Urinary bladder (tissue), 4 donors: ENCODE results near the gene SHC2. TPM values are rescaled to one million over a fixed set of nuclear protein-coding genes. Genes with fewer than 3 reads are reported as not detected.
A peak's percentile ranks its signal among the peaks of the same experiment; 100 is the strongest.

ENCODE experiments used
- DNase-seq: peaks from one replicate; pipeline ENCODE4 v3.0.0-alpha.2; 2015; ENCODE audit errors: extremely low spot score
- H3K27ac ChIP-seq: one replicate; pipeline ENCODE4 v1.5.1; 2013; ENCODE audit warnings: low read depth, mild to moderate bottlenecking, moderate library complexity
- H3K36me3 ChIP-seq: one replicate; pipeline ENCODE4 v1.6.1; 2013; ENCODE audit warnings: mild to moderate bottlenecking, moderate library complexity; ENCODE audit not compliant: insufficient read depth
- H3K4me1 ChIP-seq: one replicate; pipeline ENCODE4 v1.6.1; 2013; ENCODE audit warnings: mild to moderate bottlenecking, moderate library complexity; ENCODE audit not compliant: insufficient read depth
- H3K4me3 ChIP-seq: one replicate; pipeline ENCODE4 v1.5.1; 2013; ENCODE audit warnings: low read depth, low read length
- WGBS: extraction: QIAGEN DNeasy Blood & Tissue Kit; methylation state at CpG from one replicate; pipeline ENCODE4 v1.1.7; 2013; 5-methylcytosine and 5-hydroxymethylcytosine counted together
- polyA plus RNA-seq: library from polyadenylated mRNA; stranded (reverse); fragments of 200-250 nt; gene quantifications from one replicate; pipeline ENCODE4 v1.2.3, GENCODE V29; 2013
- total RNA-seq: library from RNA; depleted of rRNA; stranded (reverse); fragments of >200 nt; gene quantifications from one replicate; pipeline ENCODE4 v1.2.3, GENCODE V29; 2014
- donor health status: healthy with polysubstance abuse.
- donor health status: healthy.

Gene SHC2
- total and polyA plus RNA-seq, 2 donors = 10.8 to 24.2 TPM

DNA sequence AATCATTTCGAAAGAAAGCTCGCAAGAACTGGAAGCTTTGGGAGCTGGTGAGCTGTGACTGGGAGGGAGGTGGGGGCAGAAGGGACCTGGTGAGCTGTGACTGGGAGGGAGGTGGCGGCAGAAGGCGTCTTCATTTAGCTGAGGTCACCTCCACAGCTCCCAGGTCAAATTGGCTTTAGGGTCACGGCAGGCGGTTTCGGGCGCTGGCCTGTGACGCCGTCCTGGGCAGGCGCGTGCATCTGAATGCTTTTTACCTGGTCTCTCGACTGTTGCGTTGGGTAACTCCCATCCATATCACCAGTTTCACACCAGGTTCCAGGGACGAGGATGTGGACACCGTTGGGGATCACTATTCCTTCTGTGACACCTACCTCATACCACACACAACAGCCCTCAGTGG lies 81.0 kb downstream of the SHC2 start:
- H3K36me3 ChIP-seq = no peaks in the 10 kb centered on the region
- no peak for DNase-seq
- no peak overlapping the region for H3K4me3 ChIP-seq
- WGBS = 90% methylated on average over 16 of the region's 16 CpGs
- no peak overlapping the region for H3K27ac ChIP-seq
- no peaks in the 10 kb centered on the region for H3K4me1 ChIP-seq

GRCh38 chr19:378706-379105 lies 82.1 kb downstream of the SHC2 start:
- DNase-seq = no peak
- no peak overlapping the region for H3K27ac ChIP-seq
- no peaks in the 10 kb centered on the region for H3K4me1 ChIP-seq
- H3K36me3 ChIP-seq = no peaks in the 10 kb centered on the region
- H3K4me3 ChIP-seq = no peak overlapping the region
- WGBS = 90% methylated on average over 14 of the region's 14 CpGs

DNA sequence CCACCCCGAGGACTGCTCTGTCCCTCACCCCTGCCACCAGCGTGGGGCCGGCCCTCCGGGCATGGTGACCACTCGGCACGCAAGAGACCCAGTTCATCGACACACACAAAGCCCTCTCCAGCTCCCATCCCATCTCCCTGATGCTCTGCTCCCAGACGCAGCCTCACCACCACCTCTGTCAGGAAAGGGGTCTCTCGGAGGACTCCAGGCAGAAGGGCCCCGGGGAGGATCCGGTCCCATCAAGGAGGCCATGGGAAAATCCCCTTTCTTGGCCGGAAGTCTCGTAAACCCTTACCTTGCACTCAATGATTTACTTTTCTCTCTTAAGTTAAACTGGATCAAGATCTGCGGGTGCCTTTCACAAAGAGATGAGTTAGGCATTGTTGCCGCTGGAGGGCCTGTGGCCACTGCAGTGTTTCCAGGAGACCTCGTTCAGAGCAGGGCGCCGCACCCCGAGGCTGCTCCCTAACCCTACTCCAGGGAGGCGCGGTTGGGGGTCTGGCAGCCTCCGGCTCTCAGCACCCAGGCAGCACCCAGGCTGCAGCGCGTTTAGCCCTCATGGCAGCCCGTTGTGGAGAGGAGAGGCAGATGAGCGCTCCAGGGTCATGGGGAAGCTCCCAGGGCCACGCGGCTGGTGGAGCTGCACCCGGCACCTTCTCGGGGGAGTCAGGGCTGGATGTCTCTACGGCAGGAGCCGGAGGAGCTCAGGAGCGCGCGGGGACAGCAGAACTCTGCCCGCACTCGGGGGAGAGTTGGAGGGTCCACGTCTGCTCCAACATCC lies 82.8 kb downstream of the SHC2 start:
- no peak overlapping the region for H3K4me3 ChIP-seq
- no peaks in the 10 kb centered on the region for H3K36me3 ChIP-seq
- no peaks in the 10 kb centered on the region for H3K4me1 ChIP-seq
- no peak for DNase-seq
- no peak overlapping the region for H3K27ac ChIP-seq
- 45% methylated on average over 38 of the region's 38 CpGs for WGBS

GRCh38 chr19:376111-376470 lies 84.7 kb downstream of the SHC2 start:
- H3K4me1 ChIP-seq = no peaks in the 10 kb centered on the region
- 95% methylated on average over 8 of the region's 8 CpGs for WGBS

DNA sequence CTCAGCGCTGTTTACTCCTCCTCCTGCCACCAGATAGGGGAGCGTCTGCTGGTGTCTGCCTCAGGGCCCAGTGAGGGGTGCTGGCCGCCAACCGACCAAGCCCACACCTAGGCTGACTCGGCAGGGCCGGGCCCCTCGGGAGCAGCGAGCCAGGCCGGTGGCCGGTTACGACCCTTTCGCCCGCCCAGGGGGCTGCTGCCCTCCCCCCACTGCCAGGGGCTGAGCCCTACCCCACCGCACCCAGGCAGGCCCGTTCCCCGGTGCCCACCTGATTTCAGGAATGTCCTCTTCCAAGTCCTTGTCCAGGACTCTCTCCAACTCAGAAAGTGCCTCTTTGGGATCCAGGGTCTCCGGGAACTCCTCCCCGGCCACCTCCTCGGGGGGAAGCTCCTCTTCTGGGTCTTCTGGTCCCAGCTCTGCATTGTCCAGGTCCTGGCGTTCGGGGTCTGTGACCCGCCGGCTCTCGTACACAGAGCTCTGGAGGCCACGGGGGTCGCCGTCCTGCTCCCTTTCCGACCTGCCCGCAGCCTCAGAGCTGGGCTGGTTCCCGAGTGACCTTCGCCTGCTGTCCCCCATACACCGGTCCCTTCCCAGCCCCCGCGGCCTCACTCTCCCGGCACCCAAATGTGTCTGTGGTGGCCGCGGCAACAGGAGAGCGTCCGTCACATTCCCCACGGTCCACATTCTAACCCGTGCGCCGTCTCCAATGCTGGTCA lies 85.3 kb downstream of the SHC2 start:
- H3K4me3 ChIP-seq = no peak overlapping the region
- 75% methylated on average over 43 of the region's 43 CpGs for WGBS
- no peak for DNase-seq
- H3K27ac ChIP-seq = no peak overlapping the region
- H3K36me3 ChIP-seq = no peaks in the 10 kb centered on the region
- H3K4me1 ChIP-seq = no peaks in the 10 kb centered on the region

More at GRCh38 chr19:376111-376470, 84.7 kb downstream of the SHC2 start:
- Histone ChIP-seq H3K4me3 (no peak overlapping the region), H3K36me3 (no peaks in the 10 kb centered on the region), H3K27ac (no peak overlapping the region)
- DNase-seq = no peak

DNA sequence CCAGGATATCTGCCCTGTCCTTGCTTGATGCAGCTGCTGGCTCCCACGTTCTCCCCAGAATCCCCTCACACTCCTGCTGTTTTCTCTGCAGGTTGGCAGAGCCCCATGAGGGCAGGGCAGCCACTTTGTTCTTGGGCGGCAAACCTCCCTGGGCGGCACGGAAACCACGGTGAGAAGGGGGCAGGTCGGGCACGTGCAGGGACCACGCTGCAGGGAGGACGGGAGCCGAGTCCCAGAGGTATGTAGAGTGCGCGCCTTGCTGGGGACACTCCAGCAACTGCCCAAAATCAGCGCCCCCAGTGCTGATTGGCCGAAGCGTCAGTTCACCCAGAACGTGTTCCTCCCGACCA lies 86.0 kb downstream of the SHC2 start:
- Histone ChIP-seq H3K27ac (no peak overlapping the region), H3K4me3 (no peak overlapping the region), H3K4me1 (no peaks in the 10 kb centered on the region), H3K36me3 (no peaks in the 10 kb centered on the region)
- no peak for DNase-seq
- WGBS = 75% methylated on average over 17 of the region's 17 CpGs

- Histone ChIP-seq H3K27ac (no peak overlapping the region), H3K4me3 (no peak overlapping the region), H3K36me3 (no peaks in the 10 kb centered on the region), H3K4me1 (no peaks in the 10 kb centered on the region)
- WGBS = 73% methylated on average over 23 of the region's 23 CpGs
- no peak for DNase-seq
Observed at GRCh38 chr19:374183-374885, 86.5 kb downstream of the SHC2 start.

DNA sequence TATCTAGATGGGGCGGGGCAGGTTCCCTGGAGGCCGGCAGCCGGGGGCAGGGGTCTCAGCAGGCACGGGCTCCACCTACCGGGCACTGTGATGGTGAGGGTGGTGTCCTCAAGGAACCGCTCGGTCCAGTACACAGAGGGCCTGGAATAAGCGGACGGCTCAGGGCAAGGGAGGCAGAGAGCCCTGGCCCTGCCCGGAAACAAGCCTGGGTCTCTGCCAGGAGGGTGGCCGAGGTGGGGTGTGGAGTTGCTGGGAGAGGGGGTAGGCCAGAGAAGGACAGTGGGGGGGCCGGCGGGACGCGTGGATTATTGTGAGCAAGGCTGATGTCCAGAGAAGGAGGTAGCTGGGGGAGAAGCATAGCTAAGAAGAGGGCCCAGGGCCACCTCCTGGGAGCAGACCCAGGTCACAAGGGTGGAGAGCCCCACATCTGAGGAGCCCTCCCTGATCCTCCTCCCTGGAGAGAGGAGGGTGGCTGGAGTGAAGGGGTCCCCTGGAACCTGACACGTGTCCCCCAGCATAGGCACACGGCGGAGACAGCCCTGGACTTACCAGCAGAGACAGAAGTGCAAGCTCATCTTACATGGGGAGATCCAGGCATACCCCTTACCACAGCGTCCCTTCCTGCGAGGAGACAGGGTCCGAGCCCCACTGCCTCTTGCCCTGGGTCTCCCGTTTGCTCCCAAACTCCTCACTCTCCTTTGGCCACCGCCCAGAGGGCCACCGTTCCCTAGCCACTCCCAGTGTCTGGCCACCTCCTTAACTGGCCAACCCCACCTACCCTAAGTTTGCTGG lies 87.2 kb downstream of the SHC2 start:
- H3K36me3 ChIP-seq = no peaks in the 10 kb centered on the region
- H3K27ac ChIP-seq = no peak overlapping the region
- DNase-seq = no peak
- WGBS = 80% methylated on average over 24 of the region's 24 CpGs
- H3K4me1 ChIP-seq = no peaks in the 10 kb centered on the region
- H3K4me3 ChIP-seq = no peak overlapping the region

DNA sequence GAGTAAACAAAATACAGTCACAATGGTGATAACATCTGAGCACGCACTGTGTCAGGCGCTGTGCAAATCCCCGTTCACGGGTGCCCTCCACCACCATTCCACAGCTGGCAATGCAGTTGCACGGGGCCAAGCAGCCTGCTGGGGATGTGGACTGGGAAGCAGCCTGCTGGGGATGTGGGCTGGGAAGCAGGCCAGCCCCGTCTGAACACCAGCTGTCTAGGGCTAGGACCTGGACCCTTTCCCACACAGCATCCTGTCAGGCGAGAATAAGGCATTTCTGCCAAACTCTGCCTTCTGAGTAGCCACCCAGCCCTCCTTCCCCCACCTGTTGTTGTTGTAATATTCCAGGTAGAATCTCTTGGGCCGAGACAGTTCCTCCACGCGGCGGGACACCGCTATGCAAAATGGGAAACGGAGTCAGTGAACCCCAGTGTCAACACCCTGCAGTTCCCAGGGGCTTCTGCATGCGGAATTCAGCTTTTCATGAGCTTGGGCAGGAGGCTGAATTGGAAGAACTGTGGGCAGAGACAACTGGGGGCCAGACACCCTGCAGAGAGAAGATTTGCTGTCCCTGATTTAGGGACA lies 88.4 kb downstream of the SHC2 start:
- H3K27ac ChIP-seq = no peak overlapping the region
- H3K4me1 ChIP-seq = no peaks in the 10 kb centered on the region
- 27% methylated on average over 14 of the region's 14 CpGs for WGBS
- H3K4me3 ChIP-seq = no peak overlapping the region
- no peaks in the 10 kb centered on the region for H3K36me3 ChIP-seq
- peak; percentile 21 for DNase-seq

GRCh38 chr19:371501-372168 lies 89.2 kb downstream of the SHC2 start:
- H3K4me1 ChIP-seq = no peaks in the 10 kb centered on the region
- H3K4me3 ChIP-seq = no peak overlapping the region
- DNase-seq = no peak
- WGBS = 51% methylated on average over 17 of the region's 17 CpGs
- no peak overlapping the region for H3K27ac ChIP-seq
- H3K36me3 ChIP-seq = no peaks in the 10 kb centered on the region

GRCh38 chr19:370641-371330 lies 90.0 kb downstream of the SHC2 start:
- H3K4me1 ChIP-seq = no peaks in the 10 kb centered on the region
- no peak overlapping the region for H3K27ac ChIP-seq
- 89% methylated on average over 43 of the region's 43 CpGs for WGBS
- DNase-seq = no peak
- no peak overlapping the region for H3K4me3 ChIP-seq
- no peaks in the 10 kb centered on the region for H3K36me3 ChIP-seq

DNA sequence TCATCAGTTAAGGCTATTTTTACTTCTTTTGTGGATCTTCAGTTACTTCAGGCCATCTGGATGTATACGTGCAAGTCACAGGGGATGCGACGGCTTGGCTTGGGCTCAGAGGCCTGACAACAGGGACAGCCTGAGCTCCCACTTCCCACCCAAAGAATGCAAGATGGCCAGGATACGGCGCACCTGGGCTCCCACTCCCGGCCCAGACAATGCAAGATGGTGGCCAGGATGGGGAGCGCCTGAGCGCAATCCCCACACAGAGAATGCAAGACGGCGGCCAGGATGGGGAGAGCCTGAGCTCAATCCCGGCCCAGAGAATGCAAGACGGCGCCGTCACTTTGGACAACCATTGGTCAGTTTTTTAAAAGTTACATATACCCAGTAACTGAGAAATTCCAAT lies 91.0 kb downstream of the SHC2 start:
- no peak for DNase-seq
- no peak overlapping the region for H3K27ac ChIP-seq
- 97% methylated on average over 14 of the region's 14 CpGs for WGBS
- no peaks in the 10 kb centered on the region for H3K36me3 ChIP-seq
- no peaks in the 10 kb centered on the region for H3K4me1 ChIP-seq
- H3K4me3 ChIP-seq = no peak overlapping the region
